ENCODE data around the gene CSH1.
A peak's percentile ranks its signal among the peaks of the same experiment; 100 is the strongest.
"Not testable (repeated sequence)": the region's sequence is repeated elsewhere in the genome, so short reads cannot be mapped to it uniquely, and the experiment has no call there.

The CSH1 gene

DNA sequence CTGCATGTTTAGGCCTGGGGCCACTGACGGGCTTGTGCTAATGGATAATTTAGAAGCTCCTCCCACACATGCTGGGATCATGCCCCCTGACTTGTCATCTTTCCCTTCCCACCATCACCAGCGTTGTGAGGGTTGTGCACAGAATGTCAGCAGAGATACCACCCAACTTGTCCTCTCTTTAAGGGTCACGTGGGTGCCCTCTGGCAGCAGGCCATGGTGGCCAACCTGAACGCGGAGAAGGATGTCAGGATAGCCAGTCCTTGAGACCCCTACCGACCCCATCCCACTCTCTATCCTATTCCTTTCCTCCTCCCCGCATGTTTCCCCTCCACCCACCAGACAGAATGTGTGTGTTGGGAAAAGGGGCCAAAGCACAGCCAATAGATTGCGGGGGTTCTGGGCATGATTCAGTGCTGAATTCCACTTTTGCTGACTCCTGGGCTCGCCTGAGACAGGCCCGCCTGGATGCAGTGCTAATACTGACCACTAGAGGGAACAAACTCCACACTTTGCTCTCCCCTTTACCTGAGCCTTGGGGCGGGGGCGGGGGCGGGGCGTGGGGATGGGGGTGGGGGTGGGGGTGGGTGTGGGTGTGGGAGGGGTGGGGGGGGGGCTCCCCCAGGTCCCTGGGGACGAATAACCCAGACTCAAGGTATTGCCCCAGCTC, 14.3 kb downstream of the CSH1 start, which contains the start of gene GH2:
GH2 (minus strand) TSS at position 10 of the 667 bp plus-strand sequence. CDS start 143 bp downstream, outside the sequence.
- DNase-seq: peak; percentile 58 to 66 (median 61)
- Mint-ChIP-seq H3K4me3 (no peak within 1 kb of the TSS), H3K36me3 (ENCODE audit: insufficient read depth) (peaks cover 3% of the 10 kb centered on the region), H3K27me3 (peaks cover 10 to 14% of the 10 kb centered on the region in 2 donors), H3K27ac (no peak within 1 kb of the TSS), H3K4me1 (ENCODE audit: low read depth in 2 of 2) (peaks cover 4 to 6% of the 10 kb centered on the region in 2 donors), H3K9me3 (no peaks in the 10 kb centered on the region)
- peak; percentile 91 for ATAC-seq (replicated peaks)

DNA sequence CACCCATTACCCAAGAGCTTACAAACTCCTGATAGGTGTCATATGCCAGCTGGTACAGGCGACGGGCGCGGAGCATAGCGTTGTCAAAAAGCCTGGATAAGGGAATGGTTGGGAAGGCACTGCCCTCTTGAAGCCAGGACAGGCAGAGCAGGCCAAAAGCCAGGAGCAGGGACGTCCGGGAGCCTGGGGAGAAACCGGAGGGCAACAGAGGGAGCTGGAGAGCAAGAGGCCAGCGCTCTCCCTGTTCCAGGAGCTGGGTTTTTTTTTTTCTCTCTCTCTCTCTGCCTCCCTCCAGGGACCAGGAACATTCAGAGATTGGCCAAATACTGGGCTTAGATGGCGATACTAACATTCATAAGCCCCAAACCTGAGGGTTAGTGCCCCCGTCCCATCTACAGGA, 15.0 kb downstream of the CSH1 start:
- not testable (repeated sequence) for H3K36me3 Mint-ChIP-seq (ENCODE audit: insufficient read depth); H3K4me1 Mint-ChIP-seq (ENCODE audit: low read depth in 2 of 2); ATAC-seq (replicated peaks); H3K9me3 Mint-ChIP-seq; DNase-seq; H3K27ac Mint-ChIP-seq; H3K4me3 Mint-ChIP-seq
- H3K27me3 Mint-ChIP-seq: peaks cover 10 to 14% of the 10 kb centered on the region in 2 donors

DNA sequence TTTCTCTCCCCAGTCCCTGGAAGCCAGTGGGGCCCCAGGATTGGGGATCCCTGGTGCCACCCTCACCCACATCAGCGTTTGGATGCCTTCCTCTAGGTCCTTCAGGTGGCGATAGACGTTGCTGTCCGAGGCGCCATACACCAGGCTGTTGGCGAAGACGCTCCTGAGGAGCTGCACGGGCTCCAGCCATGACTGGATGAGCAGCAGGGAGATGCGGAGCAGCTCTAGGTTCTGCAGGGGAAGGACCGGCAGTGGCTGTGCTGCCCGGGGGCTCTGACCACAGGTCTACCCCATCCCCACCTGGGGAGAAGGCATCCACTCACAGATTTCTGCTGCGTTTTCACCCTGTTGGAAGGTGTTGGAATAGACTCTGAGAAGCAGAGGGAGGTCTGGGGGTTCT, 15.7 kb downstream of the CSH1 start:
- H3K4me1 Mint-ChIP-seq (ENCODE audit: low read depth in 2 of 2): peaks cover 4 to 6% of the 10 kb centered on the region in 2 donors
- peaks cover 4% of the 10 kb centered on the region for H3K36me3 Mint-ChIP-seq (ENCODE audit: insufficient read depth)
- H3K27ac Mint-ChIP-seq: no peak overlapping the region
- no peak overlapping the region for H3K4me3 Mint-ChIP-seq
- H3K27me3 Mint-ChIP-seq: peaks cover 11 to 14% of the 10 kb centered on the region in 2 donors
- DNase-seq (no peak), ATAC-seq (replicated peaks) (no peak)
- no peaks in the 10 kb centered on the region for H3K9me3 Mint-ChIP-seq

DNA sequence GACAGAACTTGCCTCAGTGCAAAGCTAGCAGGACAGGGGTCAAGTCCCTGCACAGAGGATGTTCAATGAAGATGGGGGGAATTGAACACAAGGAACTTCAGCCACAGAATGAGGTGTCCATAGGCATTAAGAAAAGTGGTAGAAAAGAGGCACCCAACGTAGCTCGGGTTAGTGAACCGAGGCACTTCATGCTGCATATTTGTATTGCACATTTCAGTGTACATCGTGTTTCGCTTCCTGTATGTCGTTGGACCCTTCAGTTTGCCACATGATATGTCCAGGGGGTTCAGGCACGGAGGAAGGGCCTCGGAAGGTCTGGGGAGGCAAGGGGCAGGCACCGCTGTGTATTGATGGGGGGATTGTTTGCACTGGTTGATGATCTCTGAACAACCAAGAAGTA, 18.0 kb downstream of the CSH1 start:
- not testable (repeated sequence) for H3K4me3 Mint-ChIP-seq; DNase-seq; H3K27ac Mint-ChIP-seq; H3K4me1 Mint-ChIP-seq (ENCODE audit: low read depth in 2 of 2); H3K9me3 Mint-ChIP-seq; H3K36me3 Mint-ChIP-seq (ENCODE audit: insufficient read depth); ATAC-seq (replicated peaks)
- H3K27me3 Mint-ChIP-seq: peaks cover 16 to 19% of the 10 kb centered on the region in 2 donors

DNA sequence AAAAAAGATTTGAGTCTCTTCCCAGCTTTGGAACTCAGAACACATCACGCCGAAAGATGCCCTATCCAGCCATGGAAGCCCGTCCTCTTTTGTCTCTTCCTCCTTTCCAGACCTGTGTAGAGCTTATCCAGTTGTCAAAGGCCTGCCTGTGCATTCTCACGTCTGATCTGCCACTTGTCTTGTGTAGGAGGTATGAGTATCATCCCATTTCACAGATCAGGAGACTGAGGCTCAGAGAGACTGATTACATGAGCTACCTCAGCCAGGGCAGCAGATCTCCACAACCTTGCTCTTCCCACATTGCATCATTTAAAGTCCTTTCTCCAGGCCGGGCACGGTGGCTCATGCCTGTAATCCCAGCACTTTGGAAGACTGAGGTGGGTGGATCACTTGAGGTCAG, 21.7 kb downstream of the CSH1 start:
- H3K4me1 Mint-ChIP-seq (ENCODE audit: low read depth in 2 of 2); H3K27ac Mint-ChIP-seq; DNase-seq; H3K9me3 Mint-ChIP-seq; H3K36me3 Mint-ChIP-seq (ENCODE audit: insufficient read depth); ATAC-seq (replicated peaks); H3K4me3 Mint-ChIP-seq: not testable (repeated sequence)
- peaks cover 19 to 24% of the 10 kb centered on the region in 2 donors for H3K27me3 Mint-ChIP-seq

DNA sequence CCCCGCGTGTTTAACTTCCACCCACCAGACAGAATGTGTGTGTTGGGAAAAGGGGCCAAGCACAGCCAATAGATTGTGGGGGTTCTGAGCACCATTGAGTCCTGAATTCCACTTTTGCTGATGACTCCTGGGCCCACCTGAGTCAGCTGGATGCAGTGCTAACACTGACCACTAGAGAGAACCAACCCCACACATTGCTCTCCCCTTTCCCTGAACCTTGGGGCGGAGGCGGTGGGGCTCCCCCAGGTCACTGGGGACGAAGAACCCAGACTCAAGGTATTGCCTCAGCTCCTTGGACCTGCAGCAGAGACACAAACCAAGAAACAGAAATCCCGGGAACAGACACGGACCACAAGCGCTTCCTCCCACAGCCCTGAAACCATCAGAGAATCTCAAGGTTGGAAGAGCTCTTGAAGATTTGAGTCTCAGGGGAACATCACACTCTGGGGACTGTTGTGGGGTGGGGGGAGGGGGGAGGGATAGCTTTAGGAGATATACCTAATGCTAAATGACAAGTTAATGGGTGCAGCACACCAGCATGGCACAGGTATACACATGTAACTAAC, 22.2 kb downstream of the CSH1 start:
- peaks cover 19 to 24% of the 10 kb centered on the region in 2 donors for H3K27me3 Mint-ChIP-seq
- H3K4me3 Mint-ChIP-seq; H3K27ac Mint-ChIP-seq; H3K4me1 Mint-ChIP-seq (ENCODE audit: low read depth in 2 of 2); H3K36me3 Mint-ChIP-seq (ENCODE audit: insufficient read depth); DNase-seq; ATAC-seq (replicated peaks); H3K9me3 Mint-ChIP-seq: not testable (repeated sequence)

DNA sequence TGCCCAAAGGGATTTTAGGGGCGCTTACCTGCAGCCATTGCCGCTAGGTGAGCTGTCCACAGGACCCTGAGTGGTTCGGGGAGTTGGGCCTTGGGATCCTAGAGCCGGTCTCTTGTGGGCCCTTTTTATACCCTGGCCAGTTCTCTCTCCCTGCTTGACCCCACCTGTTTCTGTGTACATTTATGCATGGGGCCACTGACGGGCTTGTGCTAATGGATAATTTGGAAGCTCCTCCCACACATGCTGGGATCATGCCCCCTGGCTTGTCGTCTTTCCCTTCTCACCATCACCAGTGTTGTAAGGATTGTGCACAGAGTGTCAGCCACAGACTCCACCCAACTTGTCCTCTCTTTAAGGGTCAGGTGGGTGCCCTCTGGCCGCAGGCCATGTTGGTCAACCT, 22.8 kb downstream of the CSH1 start, which contains the start of gene CSH2:
CSH2 (minus strand) TSS at position 101 of the 400 bp plus-strand sequence; CDS start at position 38, 63 bp downstream.
- H3K27ac Mint-ChIP-seq; DNase-seq; H3K4me1 Mint-ChIP-seq (ENCODE audit: low read depth in 2 of 2); H3K36me3 Mint-ChIP-seq (ENCODE audit: insufficient read depth); H3K9me3 Mint-ChIP-seq; ATAC-seq (replicated peaks); H3K4me3 Mint-ChIP-seq: not testable (repeated sequence)
- peaks cover 18 to 23% of the 10 kb centered on the region in 2 donors for H3K27me3 Mint-ChIP-seq

DNA sequence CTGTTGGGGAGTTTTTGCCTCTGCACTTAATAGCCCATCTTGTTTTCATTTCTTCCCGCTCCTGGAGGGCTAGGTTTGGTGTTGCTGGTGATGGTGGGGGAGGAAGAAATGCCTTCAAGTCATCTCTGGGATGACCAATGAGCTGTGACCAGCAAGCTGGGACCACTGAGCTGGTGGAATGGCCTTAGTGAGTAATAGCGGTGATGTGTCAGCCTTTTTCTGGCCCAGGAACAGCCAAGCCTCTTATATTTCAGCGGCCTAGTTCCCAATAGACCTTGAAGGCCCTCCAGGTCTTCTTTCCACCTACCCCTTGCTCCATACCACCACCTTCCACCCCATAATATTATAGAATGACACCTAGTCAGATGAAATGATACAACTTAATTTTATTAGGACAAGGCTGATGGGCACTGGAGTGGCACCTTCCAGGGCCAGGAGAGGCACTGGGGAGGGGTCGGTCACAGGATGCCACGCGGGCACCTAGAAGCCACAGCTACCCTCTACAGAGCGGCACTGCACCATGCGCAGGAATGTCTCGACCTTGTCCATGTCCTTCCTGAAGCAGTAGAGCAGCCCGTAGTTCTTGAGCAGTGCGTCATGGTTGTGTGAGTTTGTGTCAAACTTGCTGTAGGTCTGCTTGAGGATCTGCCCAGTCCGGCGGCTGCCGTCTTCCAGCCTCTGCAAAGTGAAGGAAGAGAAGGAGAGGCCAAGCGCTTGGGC, 24.6 kb downstream of the CSH1 start:
- H3K36me3 Mint-ChIP-seq (ENCODE audit: insufficient read depth); H3K4me1 Mint-ChIP-seq (ENCODE audit: low read depth in 2 of 2); ATAC-seq (replicated peaks); H3K4me3 Mint-ChIP-seq; DNase-seq; H3K27ac Mint-ChIP-seq; H3K9me3 Mint-ChIP-seq: not testable (repeated sequence)
- H3K27me3 Mint-ChIP-seq: peaks cover 6 to 14% of the 10 kb centered on the region in 2 donors

DNA sequence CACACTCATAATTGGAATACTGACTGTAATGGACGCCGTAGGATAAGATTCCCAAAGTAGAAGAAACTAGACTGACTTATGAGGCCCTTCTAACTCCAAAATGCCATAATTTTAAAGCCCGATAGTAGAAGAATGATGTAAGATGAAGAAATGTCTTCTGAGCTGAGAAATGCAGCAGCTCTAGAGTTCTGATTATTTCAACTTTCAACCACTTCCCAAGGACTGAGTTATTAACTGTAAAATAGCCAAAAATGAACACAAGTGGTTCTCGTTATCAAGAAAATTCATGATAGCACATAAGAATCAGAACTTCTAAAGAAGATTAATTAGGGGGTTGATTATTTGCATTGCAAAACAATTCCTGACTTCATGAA, 26.1 kb downstream of the CSH1 start:
- not testable (repeated sequence) for DNase-seq; H3K4me1 Mint-ChIP-seq (ENCODE audit: low read depth in 2 of 2); H3K9me3 Mint-ChIP-seq; ATAC-seq (replicated peaks); H3K36me3 Mint-ChIP-seq (ENCODE audit: insufficient read depth); H3K4me3 Mint-ChIP-seq; H3K27ac Mint-ChIP-seq
- H3K27me3 Mint-ChIP-seq: peaks cover 9 to 11% of the 10 kb centered on the region in 2 donors

DNA sequence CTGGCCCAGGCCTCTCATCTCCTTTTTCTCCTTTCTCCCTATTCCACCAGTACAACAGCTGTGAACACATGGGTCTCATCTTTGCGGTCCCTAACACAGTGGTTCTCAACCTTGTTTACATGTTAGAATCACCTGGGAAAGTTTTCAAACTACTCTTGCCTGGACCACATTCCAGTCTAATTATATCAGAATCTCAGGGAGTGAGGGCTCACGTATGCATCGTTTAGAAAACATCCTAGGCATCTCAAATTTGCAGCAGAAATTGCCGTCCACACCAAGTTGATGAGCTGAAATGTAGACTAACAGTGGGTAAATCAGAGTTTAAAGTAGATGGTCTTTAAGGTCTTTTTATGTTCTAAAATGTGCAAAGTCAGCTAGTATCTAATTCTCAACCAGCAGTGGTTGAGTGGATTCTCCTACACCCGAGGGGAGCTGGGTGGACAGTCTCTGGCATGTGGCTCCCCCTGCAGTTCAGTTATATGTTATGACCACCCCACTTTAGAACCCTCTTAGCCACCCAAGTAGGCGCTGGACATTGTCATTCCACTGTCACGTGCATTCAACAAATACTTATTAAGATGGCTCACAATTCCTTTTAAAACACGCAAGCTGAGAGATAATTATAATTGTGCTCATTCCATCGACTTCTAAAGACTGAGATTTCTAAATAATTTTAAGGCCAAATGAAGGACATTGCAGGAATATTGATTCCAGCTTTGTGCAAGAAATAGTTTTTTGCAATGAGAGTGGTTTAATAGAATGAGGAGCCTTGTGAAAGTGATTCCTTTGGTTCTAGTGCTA, 26.7 kb downstream of the CSH1 start:
- DNase-seq; ATAC-seq (replicated peaks); H3K4me3 Mint-ChIP-seq; H3K36me3 Mint-ChIP-seq (ENCODE audit: insufficient read depth); H3K27ac Mint-ChIP-seq; H3K4me1 Mint-ChIP-seq (ENCODE audit: low read depth in 2 of 2); H3K9me3 Mint-ChIP-seq: not testable (repeated sequence)
- H3K27me3 Mint-ChIP-seq: peaks cover 8 to 11% of the 10 kb centered on the region in 2 donors

DNA sequence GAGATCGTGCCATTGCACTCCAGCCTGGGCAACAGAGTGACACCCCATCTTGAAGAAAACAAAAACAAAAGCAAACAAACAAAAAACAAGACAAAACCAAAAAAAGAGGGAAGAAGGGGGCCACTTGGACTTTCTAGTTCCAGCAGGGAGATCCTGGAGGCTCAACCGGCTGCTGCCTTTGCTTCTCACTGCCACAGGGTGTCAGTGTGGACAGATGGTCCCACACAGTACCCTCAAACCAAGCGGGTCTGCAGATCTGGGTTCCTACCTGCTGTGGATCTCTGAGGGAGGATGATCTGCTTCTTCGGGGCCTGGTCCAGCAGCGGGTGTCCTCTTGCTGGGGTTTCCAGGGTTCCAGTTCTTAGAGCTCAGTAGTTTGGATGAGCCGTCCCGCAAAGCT, 29.7 kb downstream of the CSH1 start:
- H3K27ac Mint-ChIP-seq; H3K4me3 Mint-ChIP-seq; ATAC-seq (replicated peaks); H3K36me3 Mint-ChIP-seq (ENCODE audit: insufficient read depth); H3K27me3 Mint-ChIP-seq; H3K9me3 Mint-ChIP-seq; DNase-seq; H3K4me1 Mint-ChIP-seq (ENCODE audit: low read depth in 2 of 2): not testable (repeated sequence)

DNA sequence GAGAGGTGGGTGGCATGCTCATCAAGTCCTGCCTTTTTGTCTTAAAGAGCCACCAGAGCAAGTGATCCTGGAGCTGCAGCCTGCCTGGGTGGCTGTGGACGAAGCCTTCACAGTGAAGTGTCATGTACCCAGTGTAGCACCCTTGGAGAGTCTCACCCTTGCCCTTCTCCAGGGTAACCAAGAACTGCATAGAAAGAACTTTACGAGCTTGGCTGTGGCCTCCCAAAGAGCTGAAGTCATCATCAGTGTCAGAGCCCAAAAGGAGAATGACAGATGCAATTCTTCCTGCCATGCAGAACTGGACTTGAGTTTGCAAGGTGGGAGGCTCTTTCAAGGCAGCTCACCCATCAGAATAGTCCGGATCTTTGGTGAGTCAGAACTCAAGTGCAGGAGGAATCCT, 37.1 kb downstream of the CSH1 start:
- Mint-ChIP-seq H3K4me1 (ENCODE audit: low read depth in 2 of 2) (no peaks in the 10 kb centered on the region), H3K9me3 (no peaks in the 10 kb centered on the region), H3K36me3 (ENCODE audit: insufficient read depth) (no peaks in the 10 kb centered on the region), H3K27me3 (peaks cover 6 to 19% of the 10 kb centered on the region in 2 donors), H3K4me3 (no peak overlapping the region), H3K27ac (no peak overlapping the region)
- DNase-seq (no peak), ATAC-seq (replicated peaks) (no peak)

DNA sequence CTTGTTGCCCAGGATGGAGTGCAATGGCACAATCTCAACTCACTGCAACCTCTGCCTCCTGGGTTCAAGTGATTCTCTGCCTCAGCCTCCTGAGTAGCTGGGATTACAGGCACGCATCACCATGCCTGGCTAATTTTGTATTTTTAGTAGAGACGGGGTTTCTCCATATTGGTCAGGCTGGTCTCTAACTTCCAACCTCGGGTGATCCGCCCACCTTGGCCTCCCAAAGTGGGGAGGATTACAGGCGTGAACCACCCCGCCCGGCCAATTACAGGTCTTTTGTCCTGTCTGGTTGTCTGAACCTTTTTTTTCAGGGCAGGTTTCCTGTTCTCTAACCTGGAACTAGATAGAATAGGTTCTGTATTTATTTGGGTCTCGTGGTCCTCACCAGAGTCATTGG, 39.9 kb downstream of the CSH1 start:
- H3K4me1 Mint-ChIP-seq (ENCODE audit: low read depth in 2 of 2); H3K9me3 Mint-ChIP-seq; H3K4me3 Mint-ChIP-seq; H3K27ac Mint-ChIP-seq; H3K36me3 Mint-ChIP-seq (ENCODE audit: insufficient read depth); DNase-seq; ATAC-seq (replicated peaks): not testable (repeated sequence)
- peaks cover 6 to 19% of the 10 kb centered on the region in 2 donors for H3K27me3 Mint-ChIP-seq
